Renal cortex interstitium (tissue), 11 donors: Measurements from ENCODE around the gene GLO1. TPM values are rescaled to one million over a fixed set of nuclear protein-coding genes. Genes with fewer than 3 reads are reported as not detected.

Experiments used
- DNase-seq, 11 donors: peaks; one replicate each; pipeline ENCODE4 v3.0.0-alpha.2; 2013; ENCODE audit warnings: low read depth in 9 of 11, low spot score in 4 of 11; ENCODE audit errors: extremely low read depth in 1 of 11
- polyA plus RNA-seq, 3 donors: library from polyadenylated mRNA; unstranded; fragments of 120-200 nt; gene quantifications; one replicate each; pipeline ENCODE4 v1.2.1, GENCODE V29; 2013; ENCODE audit not compliant: insufficient read length in 3 of 3

Gene GLO1
- polyA plus RNA-seq, 3 donors: 134 to 167 (median 137) TPM

DNA sequence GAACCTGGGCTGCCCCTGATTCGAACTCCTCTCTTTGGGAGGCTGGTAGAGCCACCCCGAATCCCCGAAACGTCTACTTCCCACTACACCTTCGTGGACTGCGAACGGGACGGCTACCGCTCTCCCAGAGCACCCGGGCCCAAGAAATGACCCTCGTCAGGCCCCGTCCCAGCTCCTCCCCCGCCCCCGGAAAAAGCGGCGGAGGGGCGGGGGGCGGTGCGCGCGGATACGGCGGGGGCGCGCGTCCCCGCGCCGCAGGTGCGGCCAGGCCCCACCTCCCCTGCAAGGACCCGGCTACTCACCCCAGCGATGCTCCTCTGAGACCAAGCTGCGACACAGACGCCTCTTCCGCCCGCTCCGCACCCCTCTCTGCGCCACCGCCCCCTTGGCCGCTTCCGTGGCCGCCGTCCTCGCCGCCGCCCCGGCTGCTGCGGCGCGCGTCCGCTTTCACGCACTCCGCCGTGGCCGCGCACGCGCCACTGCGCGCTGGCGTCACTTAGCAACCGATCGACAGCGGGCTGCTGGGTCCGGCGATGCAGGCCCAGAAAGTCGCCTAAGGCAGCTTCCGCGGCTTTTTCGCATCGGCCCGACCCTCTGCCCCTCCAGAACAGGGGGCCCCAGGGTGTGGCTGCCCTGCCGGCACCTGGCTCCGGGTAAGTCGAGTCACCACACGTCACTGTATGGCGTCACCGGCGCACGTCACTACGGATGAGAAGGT lies 63.3 kb downstream of the GLO1 start, which contains the start of gene BTBD9:
Gene BTBD9, minus strand, starts transcription at position 432 of the 718 bp plus-strand sequence.
- DNase-seq: peak; percentile 72 to 85 (median 81)

DNA sequence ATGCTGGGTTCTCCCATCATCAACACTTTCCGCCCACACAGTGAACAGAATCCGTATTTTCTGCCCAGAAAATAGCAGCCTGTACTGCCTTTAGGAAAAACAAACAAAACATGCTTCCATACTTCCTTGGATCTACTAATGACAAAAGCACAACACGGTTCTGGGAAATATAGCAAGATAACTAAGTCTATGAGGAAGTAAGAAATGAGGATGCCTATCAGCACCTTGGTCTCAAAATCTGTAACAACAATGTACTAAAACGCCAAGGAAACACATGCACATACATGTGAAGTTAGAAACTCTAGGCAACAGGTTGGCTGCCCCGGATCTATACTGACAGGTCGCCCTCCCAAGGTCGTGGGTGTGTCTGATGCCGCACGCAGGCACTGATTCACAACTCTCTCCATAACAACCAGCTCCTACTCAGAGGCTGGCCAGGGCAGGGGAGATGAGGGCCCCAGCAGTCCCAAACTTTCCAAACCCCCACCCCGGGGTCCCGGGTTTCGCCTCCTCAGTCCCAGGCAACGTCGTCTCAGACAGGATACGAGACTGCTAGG lies 63.9 kb downstream of the GLO1 start:
- peak in 9 of 11 donors; percentile 9 to 41 (median 18) for DNase-seq

DNA sequence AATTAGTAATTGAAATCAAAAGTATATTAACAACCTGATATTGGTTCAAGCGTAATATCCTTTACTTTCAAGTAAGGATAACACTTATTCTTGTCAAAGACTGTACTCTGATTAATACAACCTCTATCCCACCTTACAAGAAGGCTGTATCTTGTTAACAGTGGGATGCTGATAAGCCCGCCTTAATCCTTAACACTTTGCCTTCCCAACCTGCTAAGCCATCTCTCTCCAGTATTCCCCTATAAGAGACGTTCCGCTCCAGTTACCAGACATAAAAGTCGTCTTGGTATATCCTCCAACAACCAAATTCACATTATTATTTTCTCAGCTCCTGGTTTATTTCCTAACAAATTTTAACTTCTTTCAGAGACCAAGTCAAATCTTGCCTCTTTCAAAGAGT lies 65.2 kb downstream of the GLO1 start:
- no peak for DNase-seq

DNA sequence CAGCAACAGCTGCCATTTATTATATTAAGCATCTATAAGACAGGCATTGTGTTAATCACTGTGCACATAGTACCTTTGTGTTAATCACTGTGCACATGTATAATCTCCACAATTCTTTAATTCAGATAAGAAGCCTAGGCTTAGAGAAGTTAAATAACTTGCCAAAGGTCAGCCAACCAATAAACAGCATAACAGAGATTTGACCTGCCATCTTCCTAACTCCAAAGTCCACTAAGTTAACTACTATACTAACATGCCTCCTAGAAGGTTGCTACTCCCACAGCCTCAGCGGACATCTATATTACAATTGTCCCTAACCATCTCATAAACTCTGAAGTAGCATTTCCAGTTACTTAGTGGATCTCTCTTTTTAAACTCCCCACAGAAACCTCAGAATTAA lies 66.9 kb downstream of the GLO1 start:
- DNase-seq: no peak

DNA sequence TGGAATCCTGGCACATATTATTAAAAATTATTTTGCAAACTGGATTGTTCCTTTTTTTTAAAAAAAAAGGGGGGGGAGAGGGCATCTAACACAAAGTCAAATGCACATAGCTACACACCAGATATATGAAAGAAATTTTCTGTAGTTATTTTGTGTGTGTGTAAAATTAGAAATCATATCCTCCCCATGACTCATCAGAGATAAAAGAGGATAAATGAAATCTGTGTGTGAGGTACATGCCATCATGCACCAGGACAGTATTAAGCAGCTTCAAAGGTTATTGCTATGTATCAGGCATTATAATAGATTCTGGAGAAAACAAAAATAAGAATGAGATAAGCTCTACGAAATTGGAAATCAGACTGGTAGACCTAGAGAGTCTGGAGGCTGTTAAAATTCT lies 68.4 kb downstream of the GLO1 start:
- DNase-seq: no peak

DNA sequence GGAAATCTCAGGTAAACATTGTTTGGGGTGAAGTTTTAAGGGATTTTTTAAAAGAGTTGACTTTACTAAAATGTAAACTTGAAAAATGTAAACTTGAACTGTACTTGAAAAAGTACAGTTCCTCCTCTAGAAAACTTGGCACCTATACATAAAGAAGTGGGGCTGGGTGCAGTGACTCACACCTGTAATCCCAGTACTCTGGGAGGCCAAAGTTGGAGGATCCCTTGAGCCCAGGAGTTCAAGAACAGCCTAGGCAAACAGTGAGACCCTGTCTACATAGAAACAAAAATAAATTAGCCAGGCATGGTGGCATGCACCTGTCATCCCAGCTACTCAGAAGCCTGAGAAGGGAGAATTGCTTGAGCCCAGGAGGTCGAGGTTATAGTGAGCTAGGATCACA lies 70.5 kb downstream of the GLO1 start:
- DNase-seq: no peak

DNA sequence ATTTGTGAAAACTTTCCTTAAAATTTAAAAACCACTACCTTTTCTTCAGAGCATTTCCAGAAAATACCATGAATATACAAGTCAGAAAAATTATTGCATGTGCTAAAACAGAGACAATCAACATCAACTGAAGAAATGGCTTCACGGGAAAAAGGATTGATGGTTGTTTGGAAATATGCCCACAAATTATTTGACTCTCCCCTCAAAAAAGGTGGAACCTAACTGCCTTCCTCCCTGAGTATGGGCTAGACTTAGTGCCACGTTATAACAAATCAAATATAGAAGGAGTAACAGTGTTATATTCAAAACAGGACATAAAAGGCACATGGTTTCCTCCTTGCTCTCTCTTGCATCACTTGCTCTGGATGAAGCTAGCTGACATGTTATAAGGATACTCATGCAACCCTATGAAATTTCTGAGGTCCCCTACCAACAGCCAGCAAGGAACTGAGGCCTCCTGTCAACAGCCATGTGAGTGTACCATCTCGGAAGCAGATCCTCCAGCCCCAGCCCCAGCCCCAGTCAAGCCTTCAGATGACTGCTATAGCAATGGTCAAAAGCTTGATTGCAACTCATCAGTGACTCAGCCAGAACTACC lies 71.7 kb downstream of the GLO1 start:
- no peak for DNase-seq

Other genes starting within 250 kb of the GLO1 start
- gene BTBD9, start 63.2 kb downstream of the GLO1 start, polyA plus RNA-seq: 10 to 100 TPM; 15.1 to 17.6 (median 15.5) TPM
- 1 to 10 TPM in 1 of 3 donors, under 1 TPM in 2; 0.39 to 1.1 (median 0.90) TPM for gene DNAH8, start 12.2 kb upstream of the GLO1 start, polyA plus RNA-seq